AG08396 (cell line): ENCODE data around the gene HSBP1L1.

Experiments
- DNase-seq: peaks from one replicate; pipeline ENCODE4 v3.0.0; 2012; ENCODE audit warnings: low spot score, mixed read lengths

The HSBP1L1 gene

GRCh38 chr18:79961527-79962291, 2.7 kb upstream of the HSBP1L1 start:
- no peak for DNase-seq

GRCh38 chr18:79962311-79962710, 2.1 kb upstream of the HSBP1L1 start:
- DNase-seq: peak; percentile 53

- no peak for DNase-seq
Measured at GRCh38 chr18:79962835-79963657, 1.4 kb upstream of the HSBP1L1 start.

- no peak for DNase-seq
Measured at GRCh38 chr18:79963658-79964329, 649 bp upstream of the HSBP1L1 start.

- DNase-seq: peak; percentile 79
Measured at GRCh38 chr18:79965119-79965902, 868 bp downstream of the HSBP1L1 start.

- no peak for DNase-seq
Measured at GRCh38 chr18:79970419-79971133, 6.1 kb downstream of the HSBP1L1 start.

GRCh38 chr18:79971211-79971952, 6.9 kb downstream of the HSBP1L1 start:
- DNase-seq: no peak

- no peak for DNase-seq
Measured at GRCh38 chr18:79971986-79972385, 7.5 kb downstream of the HSBP1L1 start.

GRCh38 chr18:79972720-79973119, 8.3 kb downstream of the HSBP1L1 start:
- no peak for DNase-seq

GRCh38 chr18:79973517-79973916, 9.1 kb downstream of the HSBP1L1 start:
- no peak for DNase-seq

- no peak for DNase-seq
Measured at GRCh38 chr18:79974025-79974654, 9.7 kb downstream of the HSBP1L1 start.

GRCh38 chr18:79975043-79975442, 10.6 kb downstream of the HSBP1L1 start:
- no peak for DNase-seq

GRCh38 chr18:79975985-79976680, 11.7 kb downstream of the HSBP1L1 start:
- DNase-seq: no peak

- no peak for DNase-seq
Measured at GRCh38 chr18:79979843-79980242, 15.4 kb downstream of the HSBP1L1 start.

- DNase-seq: no peak
Measured at GRCh38 chr18:79980585-79980984, 16.1 kb downstream of the HSBP1L1 start.

GRCh38 chr18:79982736-79983135, 18.3 kb downstream of the HSBP1L1 start:
- peak; percentile 50 for DNase-seq

- no peak for DNase-seq
Measured at GRCh38 chr18:79983253-79983652, 18.8 kb downstream of the HSBP1L1 start.

- DNase-seq: no peak
Measured at GRCh38 chr18:79983793-79984192, 19.4 kb downstream of the HSBP1L1 start.

- DNase-seq: no peak
Measured at GRCh38 chr18:79985172-79985571, 20.7 kb downstream of the HSBP1L1 start.
